ENCODE measurements around the gene AEBP1.

AEBP1 gene

GRCh38 chr7:44101303-44101965 lies 2.7 kb upstream of the AEBP1 start:
- no peak for TF ChIP-seq CTCF (IDR thresholded peaks at IDR 0.05; ENCODE audit: low read depth, low read length)

GRCh38 chr7:44101966-44102845 lies 1.9 kb upstream of the AEBP1 start:
- DNase-seq (ENCODE audit: low read depth in 2 of 2), result peak; percentile 70 to 78
- H3K4me3 ChIP-seq (replicated peaks in 1 of 2; ENCODE audit: low read depth in 2 of 2, low read length in 2 of 2), result no peak overlapping the region
- no peak for TF ChIP-seq CTCF (IDR thresholded peaks at IDR 0.05; ENCODE audit: low read depth, low read length)

More at GRCh38 chr7:44101303-44101965, 2.7 kb upstream of the AEBP1 start:
- no peak for DNase-seq (ENCODE audit: low read depth in 2 of 2)
- H3K4me3 ChIP-seq (replicated peaks in 1 of 2; ENCODE audit: low read depth in 2 of 2, low read length in 2 of 2), result no peak overlapping the region

GRCh38 chr7:44102846-44103565 lies 1.1 kb upstream of the AEBP1 start:
- DNase-seq (ENCODE audit: low read depth in 2 of 2), result no peak
- no peak overlapping the region for H3K4me3 ChIP-seq (replicated peaks in 1 of 2; ENCODE audit: low read depth in 2 of 2, low read length in 2 of 2)
- no peak for TF ChIP-seq CTCF (IDR thresholded peaks at IDR 0.05; ENCODE audit: low read depth, low read length)

GRCh38 chr7:44103566-44103922 lies 601 bp upstream of the AEBP1 start:
- TF ChIP-seq CTCF (IDR thresholded peaks at IDR 0.05; ENCODE audit: low read depth, low read length), result no peak
- no peak for DNase-seq (ENCODE audit: low read depth in 2 of 2)
- no peak overlapping the region for H3K4me3 ChIP-seq (replicated peaks in 1 of 2; ENCODE audit: low read depth in 2 of 2, low read length in 2 of 2)

- DNase-seq (ENCODE audit: low read depth in 2 of 2), result peak; percentile 70 to 81
- peak overlapping the region; percentile 63 to 64 for H3K4me3 ChIP-seq (replicated peaks in 1 of 2; ENCODE audit: low read depth in 2 of 2, low read length in 2 of 2)
- no peak for TF ChIP-seq CTCF (IDR thresholded peaks at IDR 0.05; ENCODE audit: low read depth, low read length)
Measured at GRCh38 chr7:44104860-44105771, 971 bp downstream of the AEBP1 start.

GRCh38 chr7:44105832-44106231 lies 1.7 kb downstream of the AEBP1 start:
- no peak for DNase-seq (ENCODE audit: low read depth in 2 of 2)
- H3K4me3 ChIP-seq (replicated peaks in 1 of 2; ENCODE audit: low read depth in 2 of 2, low read length in 2 of 2), result peak overlapping the region; percentile 63 to 64
- TF ChIP-seq CTCF (IDR thresholded peaks at IDR 0.05; ENCODE audit: low read depth, low read length), result no peak

All from cardiac fibroblast (primary cell).